ENCODE results near the gene ZNF804B. TPM values are rescaled to one million over a fixed set of nuclear protein-coding genes. Genes with fewer than 3 reads are reported as not detected.

ZNF804B gene
- total and polyA plus RNA-seq, 2 of the 4 experiments (the other 2 are of a cell fraction) = not detected

DNA sequence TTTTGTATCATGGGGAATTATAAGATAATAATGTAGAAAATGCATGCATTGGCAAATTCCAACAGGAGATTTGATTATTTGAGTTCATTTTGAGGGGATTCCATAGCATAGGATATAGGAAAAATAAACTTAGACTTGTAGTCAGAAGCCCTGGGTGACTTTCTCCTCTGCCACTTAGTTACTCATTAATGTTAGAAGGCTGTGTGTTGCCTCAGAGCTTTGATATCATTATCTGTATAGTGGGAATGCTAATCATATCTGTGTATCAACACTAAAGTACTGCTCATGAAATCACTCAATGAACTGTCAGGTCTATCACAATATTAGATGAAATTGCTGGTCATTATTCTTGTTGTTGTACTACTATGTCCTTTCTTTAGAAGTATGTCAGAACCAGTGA is 59.1 kb downstream of the ZNF804B start:
- Histone ChIP-seq H3K27ac (ENCODE audit: insufficient read depth, low read length) (no peak overlapping the region), H3K23ac (ENCODE audit: low read depth, low read length) (no peak overlapping the region), H4K8ac (ENCODE audit: low read depth in 2 of 2, low read length in 2 of 2) (no peak overlapping the region), H3K18ac (ENCODE audit: low read depth, low read length) (no peak overlapping the region), H3K56ac (ENCODE audit: extremely low read depth, insufficient read depth, low read length) (no peak overlapping the region), H3K4me2 (ENCODE audit: low read depth, low read length) (no peak overlapping the region), H3K9me3 (ENCODE audit: control insufficient read depth, insufficient read depth, low read length) (peaks cover 13% of the 10 kb centered on the region), H2BK120ac (ENCODE audit: low read depth, low read length) (no peak overlapping the region), H3K79me1 (ENCODE audit: low read depth in 1 of 2, low read length in 2 of 2) (no peaks in the 10 kb centered on the region), H3K9ac (ENCODE audit: low read depth, low read length) (no peak overlapping the region), H3K27me3 (ENCODE audit: control insufficient read depth, insufficient read depth, low read length) (no peaks in the 10 kb centered on the region), H4K5ac (ENCODE audit: low read depth, low read length) (no peak overlapping the region), H2BK20ac (ENCODE audit: low read depth, low read length) (no peak overlapping the region), H4K91ac (ENCODE audit: insufficient read depth, low read depth, low read length) (no peak overlapping the region), H3K36me3 (ENCODE audit: control insufficient read depth, insufficient read depth, low read length) (no peaks in the 10 kb centered on the region), H2AFZ (replicated peaks; ENCODE audit: low read length, poor library complexity) (no peak overlapping the region), H2BK15ac (ENCODE audit: low read depth, low read length) (no peak overlapping the region), H2BK5ac (ENCODE audit: low read depth, low read length, poor library complexity, severe bottlenecking) (no peak overlapping the region), H3K4ac (ENCODE audit: low read depth, low read length) (no peak overlapping the region), H3K4me3 (ENCODE audit: insufficient read depth, low read depth, low read length) (no peak overlapping the region), H3K9me1 (ENCODE audit: insufficient read depth, low read length) (no peaks in the 10 kb centered on the region), H2AK9ac (replicated peaks; ENCODE audit: low read depth, low read length, poor library complexity) (no peak overlapping the region), H4K20me1 (ENCODE audit: insufficient read depth, low read length) (no peaks in the 10 kb centered on the region), H3K4me1 (ENCODE audit: control insufficient read depth, insufficient read depth, low read length) (no peaks in the 10 kb centered on the region), H2AK5ac (ENCODE audit: low read depth, low read length) (no peak overlapping the region), H3K14ac (replicated peaks; ENCODE audit: low read depth, low read length) (no peak overlapping the region)
- dilution Hi-C loops (cut with HindIII; ENCODE audit: low sequenced_read_pairs, unreplicated experiment) = no loop called here
- POLR2A ChIA-PET (ENCODE audit: unreplicated experiment) = no interaction called here
- intact Hi-C loops (cut with micrococcal nuclease) = no loop called here
- TF ChIP-seq CHD1 (IDR thresholded peaks at IDR 0.05; ENCODE audit: low read depth, low read length) (no peak), CTCF (conservative IDR thresholded peaks at IDR 0.05; ENCODE audit: low read depth, low read length) (no peak), SMC3 (IDR thresholded peaks at IDR 0.05; ENCODE audit: low read depth, low read length) (no peak)
- CTCF ChIA-PET = no interaction called here
- in situ Hi-C loops (cut with MboI; ENCODE audit: low sequenced_read_pairs) = no loop called here
- ATAC-seq (ENCODE audit: low read depth) (no peak), DNase-seq (no peak)
- no TSS peak for BruUV-seq (replicated peaks)
